GM23338 (cell line): ENCODE data around the gene ABCA4. TPM values are rescaled to one million over a fixed set of nuclear protein-coding genes. Genes with fewer than 3 reads are reported as not detected.

Experiments
- ATAC-seq: fragments of 200-7000 bp; cut with Tn5 transposase; 3 replicates; pipeline ENCODE4 v1.9.1; 2020
- DNase-seq: peaks from one replicate; pipeline ENCODE4 v3.0.0-alpha.2; 2015; ENCODE audit warnings: low spot score
- H2AFZ ChIP-seq: fragments of 200-600 bp; sonication (generic); 2 replicates; pipeline ENCODE4 v1.8.0; 2016; ENCODE audit warnings: antibody characterized with exemption, mild to moderate bottlenecking, moderate library complexity
- H3F3A ChIP-seq: fragments of 200-600 bp; sonication (generic); replicated peaks from 2 replicates; pipeline ENCODE4 v1.8.0; 2017; ENCODE audit warnings: antibody characterized with exemption, mixed run types, low read depth
- H3K27ac ChIP-seq: fragments of 200-600 bp; sonication (generic); 2 replicates; pipeline ENCODE4 v1.6.1; 2016; ENCODE audit warnings: low read depth
- H3K27me3 ChIP-seq: fragments of 200-600 bp; sonication (generic); 2 replicates; pipeline ENCODE4 v1.8.0; 2016; ENCODE audit warnings: mild to moderate bottlenecking, mixed run types, moderate library complexity; ENCODE audit not compliant: insufficient read depth
- H3K36me3 ChIP-seq: fragments of 200-600 bp; sonication (generic); 2 replicates; pipeline ENCODE4 v1.8.0; 2016; ENCODE audit warnings: mild to moderate bottlenecking; ENCODE audit not compliant: insufficient read depth
- H3K4me1 ChIP-seq: fragments of 200-600 bp; sonication (generic); 2 replicates; pipeline ENCODE4 v1.8.0; 2016; ENCODE audit warnings: mild to moderate bottlenecking, moderate library complexity; ENCODE audit not compliant: insufficient read depth
- H3K4me2 ChIP-seq: fragments of 200-600 bp; sonication (generic); 2 replicates; pipeline ENCODE4 v1.7.1; 2017; ENCODE audit warnings: mixed run types
- H3K4me3 ChIP-seq: fragments of 200-600 bp; sonication (generic); 2 replicates; pipeline ENCODE4 v1.6.1; 2016; ENCODE audit warnings: mixed run types
- H3K79me2 ChIP-seq: fragments of 200-600 bp; sonication (generic); replicated peaks from 2 replicates; pipeline ENCODE4 v1.8.0; 2017; ENCODE audit warnings: mild to moderate bottlenecking; ENCODE audit not compliant: insufficient read depth
- H3K9me2 ChIP-seq: fragments of 200-600 bp; sonication (generic); 2 replicates; pipeline ENCODE4 v1.8.0; 2017; ENCODE audit not compliant: insufficient read depth
- H4K20me1 ChIP-seq: fragments of 200-600 bp; sonication (generic); replicated peaks from 2 replicates; pipeline ENCODE4 v1.8.0; 2017; ENCODE audit warnings: mild to moderate bottlenecking; ENCODE audit not compliant: insufficient read depth
- H3K27ac Mint-ChIP-seq: 2 replicates; pipeline ENCODE4 v1.8.0; 2020; ENCODE audit warnings: inconsistent platforms, mild to moderate bottlenecking, moderate library complexity, mixed read lengths
- H3K27me3 Mint-ChIP-seq: 3 replicates; pipeline ENCODE4 v1.8.0; 2022; ENCODE audit warnings: low read depth, mild to moderate bottlenecking, moderate library complexity, mixed read lengths, inconsistent platforms; ENCODE audit not compliant: insufficient read depth, poor library complexity
- H3K36me3 Mint-ChIP-seq: 3 replicates; pipeline ENCODE4 v1.8.0; 2021; ENCODE audit warnings: low read depth, mild to moderate bottlenecking, inconsistent platforms, moderate library complexity, mixed read lengths
- H3K4me1 Mint-ChIP-seq: 3 replicates; pipeline ENCODE4 v1.8.0; 2020; ENCODE audit warnings: mild to moderate bottlenecking, inconsistent platforms, mixed read lengths
- H3K4me3 Mint-ChIP-seq: 3 replicates; pipeline ENCODE4 v1.8.0; 2021; ENCODE audit warnings: moderate library complexity, mild to moderate bottlenecking, inconsistent platforms, mixed read lengths
- H3K9me3 Mint-ChIP-seq: 3 replicates; pipeline ENCODE4 v1.8.0; 2020; ENCODE audit warnings: moderate library complexity, mild to moderate bottlenecking, inconsistent platforms, mixed read lengths
- CREB1 ChIP-seq: fragments of 250-450 bp; sonication (Bioruptor Pico); IDR thresholded peaks from 2 replicates; pipeline ENCODE4 v1.5.0; 2020; ENCODE audit warnings: low read depth, mild to moderate bottlenecking, moderate library complexity
- EZH2 ChIP-seq: fragments of 200-600 bp; sonication (generic); IDR thresholded peaks from one replicate; pipeline ENCODE4 v1.8.0; 2017; ENCODE audit warnings: antibody characterized with exemption, mild to moderate bottlenecking, low read depth; ENCODE audit not compliant: unreplicated experiment
- JUNB ChIP-seq: IDR thresholded peaks from one replicate; pipeline ENCODE4 v1.6.1; 2016; ENCODE audit warnings: antibody characterized with exemption; ENCODE audit not compliant: unreplicated experiment
- NANOG ChIP-seq: IDR thresholded peaks from 2 replicates; pipeline ENCODE4 v1.6.1; 2016; ENCODE audit warnings: antibody characterized with exemption, borderline replicate concordance
- STAT1 ChIP-seq: IDR thresholded peaks from one replicate; pipeline ENCODE4 v1.6.1; 2016; ENCODE audit warnings: antibody characterized with exemption; ENCODE audit not compliant: unreplicated experiment
- ZNF114 ChIP-seq: fragments of 250-450 bp; sonication (Bioruptor Pico); IDR thresholded peaks from 2 replicates; pipeline ENCODE4 v1.5.0; 2020; ENCODE audit warnings: mild to moderate bottlenecking, moderate library complexity
- polyA plus RNA-seq: library from polyadenylated mRNA; unstranded; fragments of >200 nt; fragmentation: Nextera tagmentation; extraction: Ambion mirVana; gene quantifications from 2 replicates; pipeline ENCODE4 v1.2.1, GENCODE V29; 2016
- total RNA-seq: library from RNA; depleted of rRNA; stranded (reverse); fragments of >200 nt; shearing (Covaris generic); gene quantifications from 2 replicates; pipeline ENCODE4 v1.2.3, GENCODE V29; 2014
- TF ChIP-seq, protein P1 (sequence below): IDR thresholded peaks from one replicate; pipeline ENCODE4 v1.6.1; 2018; ENCODE audit warnings: antibody characterized with exemption; ENCODE audit not compliant: unreplicated experiment
- TF ChIP-seq, protein P2 (sequence below), 2 experiments: fragments of 200-600 bp in 1 of 2; sonication (generic) in 1 of 2; conservative IDR thresholded peaks; 2 replicates each; pipeline versions ENCODE4 v1.5.1 to v1.6.1; 2016 to 2017; ENCODE audit warnings: antibody characterized with exemption in 2 of 2, low read depth in 2 of 2, mild to moderate bottlenecking in 2 of 2, moderate library complexity in 1 of 2

The ABCA4 gene
- total and polyA plus RNA-seq, 2 experiments from 2014 or later = not detected

DNA sequence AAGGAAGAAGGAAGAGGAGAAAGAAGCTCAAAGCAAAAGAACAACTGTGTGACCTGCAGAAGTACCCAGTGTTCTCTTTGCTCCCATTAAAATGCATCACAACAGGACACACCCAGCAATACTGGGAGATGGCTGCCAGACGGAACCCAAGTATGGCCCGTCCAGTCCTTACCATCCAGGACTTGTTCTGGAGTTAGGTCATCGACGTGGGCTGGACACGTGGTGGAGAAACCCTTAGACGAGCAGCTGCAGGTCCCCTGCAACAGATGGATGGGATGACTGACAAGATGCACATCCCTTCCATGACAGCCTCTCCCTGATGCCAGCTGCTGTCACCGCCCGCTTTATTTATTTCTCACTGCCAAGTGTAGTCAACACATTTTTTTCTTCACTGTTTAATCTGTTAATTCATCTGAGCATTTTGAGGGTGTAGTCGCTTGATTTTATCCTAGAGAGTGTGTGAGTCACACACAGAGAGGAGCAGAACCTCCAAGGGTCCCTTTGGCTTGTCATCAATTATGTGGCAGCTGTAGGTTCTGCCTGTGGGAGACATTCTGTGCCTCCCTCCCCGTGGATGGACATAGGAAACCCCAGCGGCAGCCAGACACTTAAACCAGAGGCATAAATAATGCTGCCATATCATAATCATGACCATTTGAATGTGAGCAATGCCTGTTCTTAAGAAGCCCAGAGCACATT, 80.9 kb downstream of the ABCA4 start:
- H3K9me2 ChIP-seq = no peaks in the 10 kb centered on the region
- H3K4me1 ChIP-seq = peaks cover 4% of the 10 kb centered on the region; the same call in 1 of the 2 replicates
- no peak overlapping the region for H3K4me2 ChIP-seq
- ATAC-seq = peak; percentile 17; the same call in 1 of the 3 replicates
- no peaks in the 10 kb centered on the region for H3K36me3 ChIP-seq
- H3K27me3 ChIP-seq = no peaks in the 10 kb centered on the region
- TF ChIP-seq, protein P1, sequence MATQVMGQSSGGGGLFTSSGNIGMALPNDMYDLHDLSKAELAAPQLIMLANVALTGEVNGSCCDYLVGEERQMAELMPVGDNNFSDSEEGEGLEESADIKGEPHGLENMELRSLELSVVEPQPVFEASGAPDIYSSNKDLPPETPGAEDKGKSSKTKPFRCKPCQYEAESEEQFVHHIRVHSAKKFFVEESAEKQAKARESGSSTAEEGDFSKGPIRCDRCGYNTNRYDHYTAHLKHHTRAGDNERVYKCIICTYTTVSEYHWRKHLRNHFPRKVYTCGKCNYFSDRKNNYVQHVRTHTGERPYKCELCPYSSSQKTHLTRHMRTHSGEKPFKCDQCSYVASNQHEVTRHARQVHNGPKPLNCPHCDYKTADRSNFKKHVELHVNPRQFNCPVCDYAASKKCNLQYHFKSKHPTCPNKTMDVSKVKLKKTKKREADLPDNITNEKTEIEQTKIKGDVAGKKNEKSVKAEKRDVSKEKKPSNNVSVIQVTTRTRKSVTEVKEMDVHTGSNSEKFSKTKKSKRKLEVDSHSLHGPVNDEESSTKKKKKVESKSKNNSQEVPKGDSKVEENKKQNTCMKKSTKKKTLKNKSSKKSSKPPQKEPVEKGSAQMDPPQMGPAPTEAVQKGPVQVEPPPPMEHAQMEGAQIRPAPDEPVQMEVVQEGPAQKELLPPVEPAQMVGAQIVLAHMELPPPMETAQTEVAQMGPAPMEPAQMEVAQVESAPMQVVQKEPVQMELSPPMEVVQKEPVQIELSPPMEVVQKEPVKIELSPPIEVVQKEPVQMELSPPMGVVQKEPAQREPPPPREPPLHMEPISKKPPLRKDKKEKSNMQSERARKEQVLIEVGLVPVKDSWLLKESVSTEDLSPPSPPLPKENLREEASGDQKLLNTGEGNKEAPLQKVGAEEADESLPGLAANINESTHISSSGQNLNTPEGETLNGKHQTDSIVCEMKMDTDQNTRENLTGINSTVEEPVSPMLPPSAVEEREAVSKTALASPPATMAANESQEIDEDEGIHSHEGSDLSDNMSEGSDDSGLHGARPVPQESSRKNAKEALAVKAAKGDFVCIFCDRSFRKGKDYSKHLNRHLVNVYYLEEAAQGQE = no peak
- no peak for TF ChIP-seq NANOG
- TF ChIP-seq CREB1 (CRISPR knock-in tag) = no peak
- TF ChIP-seq JUNB = no peak
- no peak for TF ChIP-seq STAT1
- TF ChIP-seq ZNF114 (CRISPR knock-in tag) = no peak
- TF ChIP-seq EZH2 = no peak
- H3K4me3 ChIP-seq = no peak overlapping the region
- Mint-ChIP-seq H3K4me3 (no peak overlapping the region), H3K27me3 (peaks cover 1% of the 10 kb centered on the region), H3K27ac (no peak overlapping the region), H3K36me3 (no peaks in the 10 kb centered on the region), H3K9me3 (no peaks in the 10 kb centered on the region), H3K4me1 (peaks cover 17% of the 10 kb centered on the region)
- no peak for DNase-seq
- H2AFZ ChIP-seq = no peak overlapping the region; the same call in 1 of the 2 replicates
- no peaks in the 10 kb centered on the region for H3F3A ChIP-seq
- no peaks in the 10 kb centered on the region for H4K20me1 ChIP-seq
- H3K79me2 ChIP-seq = no peaks in the 10 kb centered on the region
- H3K27ac ChIP-seq = no peak overlapping the region

DNA sequence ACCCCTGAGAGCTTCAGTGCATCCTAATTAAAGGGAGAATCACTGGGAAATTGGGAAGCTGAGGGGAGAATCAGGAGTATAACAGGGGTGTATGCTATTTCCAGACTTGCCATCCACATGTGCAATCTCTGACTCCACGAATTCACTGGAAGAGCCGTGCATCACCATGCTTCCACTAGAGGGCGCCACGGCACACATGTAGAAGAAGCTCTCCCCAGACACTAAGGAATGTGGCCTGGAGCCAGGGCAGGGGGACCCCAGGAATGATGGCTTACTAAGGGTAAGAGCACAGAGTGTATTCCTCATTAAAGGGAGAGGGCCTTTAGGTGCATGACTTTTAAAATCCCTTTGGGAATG, 81.5 kb downstream of the ABCA4 start:
- Mint-ChIP-seq H3K9me3 (no peaks in the 10 kb centered on the region), H3K4me3 (no peak overlapping the region), H3K27me3 (no peaks in the 10 kb centered on the region), H3K27ac (no peak overlapping the region), H3K4me1 (peaks cover 17% of the 10 kb centered on the region), H3K36me3 (no peaks in the 10 kb centered on the region)
- no peaks in the 10 kb centered on the region for H3K9me2 ChIP-seq
- DNase-seq = peak; percentile 96
- no peaks in the 10 kb centered on the region for H3K27me3 ChIP-seq
- H3K27ac ChIP-seq = no peak overlapping the region
- no peak overlapping the region for H3K4me2 ChIP-seq
- ATAC-seq = peak; percentile 96
- no peak overlapping the region for H3K4me3 ChIP-seq
- H3K79me2 ChIP-seq = no peaks in the 10 kb centered on the region
- H3F3A ChIP-seq = no peaks in the 10 kb centered on the region
- H2AFZ ChIP-seq = no peak overlapping the region; the same call in 1 of the 2 replicates
- TF ChIP-seq, protein P1 = no peak
- TF ChIP-seq, protein P2, sequence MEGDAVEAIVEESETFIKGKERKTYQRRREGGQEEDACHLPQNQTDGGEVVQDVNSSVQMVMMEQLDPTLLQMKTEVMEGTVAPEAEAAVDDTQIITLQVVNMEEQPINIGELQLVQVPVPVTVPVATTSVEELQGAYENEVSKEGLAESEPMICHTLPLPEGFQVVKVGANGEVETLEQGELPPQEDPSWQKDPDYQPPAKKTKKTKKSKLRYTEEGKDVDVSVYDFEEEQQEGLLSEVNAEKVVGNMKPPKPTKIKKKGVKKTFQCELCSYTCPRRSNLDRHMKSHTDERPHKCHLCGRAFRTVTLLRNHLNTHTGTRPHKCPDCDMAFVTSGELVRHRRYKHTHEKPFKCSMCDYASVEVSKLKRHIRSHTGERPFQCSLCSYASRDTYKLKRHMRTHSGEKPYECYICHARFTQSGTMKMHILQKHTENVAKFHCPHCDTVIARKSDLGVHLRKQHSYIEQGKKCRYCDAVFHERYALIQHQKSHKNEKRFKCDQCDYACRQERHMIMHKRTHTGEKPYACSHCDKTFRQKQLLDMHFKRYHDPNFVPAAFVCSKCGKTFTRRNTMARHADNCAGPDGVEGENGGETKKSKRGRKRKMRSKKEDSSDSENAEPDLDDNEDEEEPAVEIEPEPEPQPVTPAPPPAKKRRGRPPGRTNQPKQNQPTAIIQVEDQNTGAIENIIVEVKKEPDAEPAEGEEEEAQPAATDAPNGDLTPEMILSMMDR (conservative IDR thresholded peaks at IDR 0.05; ENCODE audit: low read depth in 2 of 2) = peak; percentile 96 to 99
- H4K20me1 ChIP-seq = no peaks in the 10 kb centered on the region
- H3K4me1 ChIP-seq = peaks cover 4% of the 10 kb centered on the region; the same call in 1 of the 2 replicates
- no peaks in the 10 kb centered on the region for H3K36me3 ChIP-seq
